HG03139 (cell line): ENCODE measurements around the gene TNNI2.

Experiments used
- ATAC-seq: cut with Tn5 transposase; IDR thresholded peaks from one replicate; pipeline ENCODE4 v1.9.1; 2021; ENCODE audit not compliant: unreplicated experiment

Gene TNNI2

GRCh38 chr11:1857064-1857463, 18.3 kb downstream of the TNNI2 start:
- ATAC-seq: no peak

GRCh38 chr11:1858154-1858553, 19.4 kb downstream of the TNNI2 start:
- no peak for ATAC-seq

GRCh38 chr11:1858576-1858975, 19.8 kb downstream of the TNNI2 start:
- no peak for ATAC-seq

- no peak for ATAC-seq
Measured at GRCh38 chr11:1859004-1859403, 20.2 kb downstream of the TNNI2 start.

- ATAC-seq: no peak
Measured at GRCh38 chr11:1860108-1860507, 21.3 kb downstream of the TNNI2 start.

- no peak for ATAC-seq
Measured at GRCh38 chr11:1861435-1862411, 22.9 kb downstream of the TNNI2 start.

GRCh38 chr11:1862588-1863351, 24.0 kb downstream of the TNNI2 start:
- ATAC-seq: no peak

GRCh38 chr11:1863352-1864216, 24.8 kb downstream of the TNNI2 start:
- no peak for ATAC-seq

- ATAC-seq: no peak
Measured at GRCh38 chr11:1864231-1864630, 25.4 kb downstream of the TNNI2 start.

GRCh38 chr11:1864831-1865665, 26.3 kb downstream of the TNNI2 start:
- ATAC-seq: no peak

- no peak for ATAC-seq
Measured at GRCh38 chr11:1866226-1866625, 27.4 kb downstream of the TNNI2 start.

GRCh38 chr11:1866776-1867175, 28.0 kb downstream of the TNNI2 start:
- ATAC-seq: no peak

GRCh38 chr11:1867381-1867780, 28.6 kb downstream of the TNNI2 start:
- no peak for ATAC-seq

GRCh38 chr11:1868056-1868635, 29.4 kb downstream of the TNNI2 start:
- no peak for ATAC-seq

- ATAC-seq: no peak
Measured at GRCh38 chr11:1868636-1869291, 30.0 kb downstream of the TNNI2 start.

- ATAC-seq: no peak
Measured at GRCh38 chr11:1869427-1870325, 30.9 kb downstream of the TNNI2 start.

GRCh38 chr11:1870326-1870696, 31.5 kb downstream of the TNNI2 start:
- ATAC-seq: no peak

- no peak for ATAC-seq
Measured at GRCh38 chr11:1870721-1871466, 32.1 kb downstream of the TNNI2 start.
